K562 (cell line): ENCODE results near the gene TARM1. TPM values are rescaled to one million over a fixed set of nuclear protein-coding genes. Genes with fewer than 3 reads are reported as not detected.
A peak's percentile ranks its signal among the peaks of the same experiment; 100 is the strongest.

ENCODE experiments used
- ARNT ChIP-seq, 2 experiments: fragments of 450-650 bp; IDR thresholded peaks; 2 replicates each; pipeline ENCODE4 v1.6.1; 2016; ENCODE audit warnings: mild to moderate bottlenecking in 1 of 2
- CBX2 ChIP-seq: fragments of 200-600 bp; sonication (generic); IDR thresholded peaks from one replicate; pipeline ENCODE4 v1.6.1; 2012; ENCODE audit warnings: mild to moderate bottlenecking, low read length, inconsistent platforms; ENCODE audit not compliant: insufficient read depth, poor library complexity, severe bottlenecking
- CSDE1 ChIP-seq, 2 experiments: fragments of 450-650 bp; IDR thresholded peaks; 2 replicates each; pipeline ENCODE4 v1.6.1; 2016; ENCODE audit warnings: mild to moderate bottlenecking in 1 of 2
- EGR1 ChIP-seq: fragments of 450-650 bp; conservative IDR thresholded peaks from 2 replicates; pipeline ENCODE4 v1.6.1; 2017; ENCODE audit warnings: mild to moderate bottlenecking
- EP400 ChIP-seq: fragments of 450-650 bp; IDR thresholded peaks from 2 replicates; pipeline ENCODE4 v1.6.1; 2017; ENCODE audit warnings: antibody characterized with exemption, mild to moderate bottlenecking, moderate library complexity
- HSF4 ChIP-seq: fragments of 250-450 bp; sonication (Bioruptor Pico); IDR thresholded peaks from 2 replicates; pipeline ENCODE4 v2.1.2; 2022; ENCODE audit warnings: mild to moderate bottlenecking, moderate library complexity, borderline replicate concordance
- MED1 ChIP-seq: sonication (generic); formaldehyde crosslinking; IDR thresholded peaks from 2 replicates; pipeline ENCODE4 v1.8.1; 2023; ENCODE audit warnings: missing genetic modification reagents, borderline replicate concordance
- MEF2D ChIP-seq: conservative IDR thresholded peaks from 2 replicates; pipeline ENCODE4 v1.6.1; 2016; ENCODE audit warnings: low read depth, missing genetic modification characterization, missing compliant biosample characterization
- NCOA6 ChIP-seq: fragments of 450-650 bp; IDR thresholded peaks from 2 replicates; pipeline ENCODE4 v1.6.1; 2017; ENCODE audit warnings: mild to moderate bottlenecking
- NCOR1 ChIP-seq: fragments of 450-650 bp; IDR thresholded peaks from 2 replicates; pipeline ENCODE4 v1.6.1; 2016; ENCODE audit warnings: mild to moderate bottlenecking, moderate library complexity
- PYGO2 ChIP-seq: fragments of 450-650 bp; IDR thresholded peaks from 2 replicates; pipeline ENCODE4 v1.6.1; 2016; ENCODE audit warnings: mild to moderate bottlenecking, missing genetic modification characterization, moderate library complexity, missing compliant biosample characterization
- RAD21 ChIP-seq, 2 experiments: fragments of 250-450 bp in 1 of 2; fragments of 450-650 bp in 1 of 2; sonication (Bioruptor Pico) in 1 of 2; formaldehyde crosslinking in 1 of 2; IDR thresholded peaks in 1 of 2; conservative IDR thresholded peaks in 1 of 2; 2 replicates each; pipeline versions ENCODE4 v1.4.0 to v1.8.0; 2020 to 2022; ENCODE audit warnings: mild to moderate bottlenecking in 2 of 2, moderate library complexity in 1 of 2
- RBM14 ChIP-seq: fragments of 200-400 bp; formaldehyde crosslinking; IDR thresholded peaks from 2 replicates; pipeline ENCODE4 v1.6.1; 2018; ENCODE audit warnings: low read depth, mild to moderate bottlenecking, low read length, moderate library complexity, borderline replicate concordance; ENCODE audit not compliant: insufficient read depth
- ZNF57 ChIP-seq: fragments of 450-650 bp; formaldehyde crosslinking; IDR thresholded peaks from 2 replicates; pipeline ENCODE4 v1.4.0; 2020; ENCODE audit warnings: mild to moderate bottlenecking, moderate library complexity
- ZNF695 ChIP-seq: fragments of 450-650 bp; formaldehyde crosslinking; IDR thresholded peaks from 2 replicates; pipeline ENCODE4 v1.4.0; 2020; ENCODE audit warnings: mild to moderate bottlenecking, moderate library complexity
- ZNF696 ChIP-seq: fragments of 250-450 bp; sonication (Bioruptor Pico); conservative IDR thresholded peaks from 2 replicates; pipeline ENCODE4 v1.4.0; 2020; ENCODE audit warnings: mild to moderate bottlenecking, moderate library complexity
- ZNF707 ChIP-seq: fragments of 250-450 bp; sonication (Bioruptor Pico); conservative IDR thresholded peaks from 2 replicates; pipeline ENCODE4 v1.8.0; 2022; ENCODE audit warnings: inconsistent platforms, mild to moderate bottlenecking, moderate library complexity
- polyA plus RNA-seq, 8 experiments: library from polyadenylated mRNA; depleted of rRNA in 4 of 8; stranded (reverse) in 5 of 8; unstranded in 3 of 8; fragments of >200 nt; fragmentation: Nextera tagmentation in 2 of 8; fragmentation: Illumina TruSeq in 1 of 8; extraction: Ambion mirVana in 2 of 8; extraction: Trizol in 1 of 8; gene quantifications; 2 replicates each; pipeline versions ENCODE4 v1.2.1 to v1.2.3, GENCODE V29; 2011 to 2014; ENCODE audit warnings: inconsistent platforms in 1 of 8, missing spikeins in 1 of 8
- total RNA-seq, 7 experiments: library from RNA; depleted of rRNA in 6 of 7; stranded (reverse); fragments of >200 nt in 6 of 7; fragmentation: Illumina TruSeq in 2 of 7; extraction: Trizol in 2 of 7; gene quantifications; 2 replicates each; pipeline versions ENCODE4 v1.2.1 to v1.2.3, GENCODE V29; 2011 to 2021; ENCODE audit warnings: low replicate concordance in 1 of 7
- TF ChIP-seq, protein P1 (sequence below), 2 experiments: fragments of 450-650 bp; IDR thresholded peaks; 2 replicates each; pipeline ENCODE4 v1.6.1; 2018; ENCODE audit warnings: mild to moderate bottlenecking in 2 of 2, low read depth in 1 of 2; ENCODE audit not compliant: partially characterized antibody in 2 of 2
- TF ChIP-seq, protein P2 (sequence below), 2 experiments: IDR thresholded peaks; 2 replicates each; pipeline ENCODE4 v1.6.1; 2012; ENCODE audit warnings: improper control_type of control experiment in 2 of 2, low read depth in 2 of 2, low read length in 2 of 2, borderline replicate concordance in 1 of 2
- TF ChIP-seq, protein P3 (sequence below), 2 experiments: fragments of 450-650 bp; conservative IDR thresholded peaks; 2 replicates each; pipeline ENCODE4 v1.6.1; 2017; ENCODE audit warnings: mild to moderate bottlenecking in 2 of 2, moderate library complexity in 2 of 2

Gene TARM1
- total and polyA plus RNA-seq, 9 of the 15 experiments (the other 6 are each of a cell fraction or from before 2014, with no cell fraction given), result not detected

DNA sequence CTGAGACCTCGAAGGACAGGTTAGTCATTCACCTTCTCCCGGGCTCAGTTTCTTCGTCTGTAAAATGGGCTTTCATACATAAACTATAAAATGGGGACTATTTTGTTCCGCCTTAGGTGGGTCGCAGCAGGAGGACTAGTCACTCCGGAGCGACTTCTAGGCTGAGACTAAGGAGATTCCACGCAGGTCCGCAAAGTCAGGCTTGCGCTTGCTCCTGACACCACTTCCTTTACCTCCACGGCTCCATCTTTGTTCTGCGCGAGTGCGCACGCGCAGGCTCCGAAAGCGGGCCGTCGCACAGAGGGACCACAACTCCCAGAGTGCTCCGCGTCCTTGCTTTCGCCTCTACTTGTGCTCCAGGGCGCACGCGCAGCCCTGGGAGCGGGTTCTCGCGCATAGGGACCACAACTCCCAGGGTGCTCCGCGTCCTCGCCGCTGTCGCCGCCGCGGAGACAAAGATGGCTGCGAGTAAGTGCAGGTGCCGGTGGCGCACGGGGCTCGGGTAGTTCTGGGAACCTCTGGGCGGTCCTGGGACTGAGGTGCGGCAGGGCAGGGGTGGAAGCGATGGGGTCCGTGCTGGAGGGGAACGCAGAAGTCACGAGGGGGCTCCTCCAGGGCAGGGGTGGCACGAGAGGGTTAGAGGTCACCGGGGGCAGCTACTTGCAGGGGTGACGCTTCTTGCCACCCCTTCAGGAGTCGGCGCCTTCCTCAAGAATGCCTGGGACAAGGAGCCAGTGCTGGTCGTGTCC lies 21.4 kb upstream of the TARM1 start, which contains the start of gene NDUFA3 (continued):
- TF ChIP-seq, protein P1, sequence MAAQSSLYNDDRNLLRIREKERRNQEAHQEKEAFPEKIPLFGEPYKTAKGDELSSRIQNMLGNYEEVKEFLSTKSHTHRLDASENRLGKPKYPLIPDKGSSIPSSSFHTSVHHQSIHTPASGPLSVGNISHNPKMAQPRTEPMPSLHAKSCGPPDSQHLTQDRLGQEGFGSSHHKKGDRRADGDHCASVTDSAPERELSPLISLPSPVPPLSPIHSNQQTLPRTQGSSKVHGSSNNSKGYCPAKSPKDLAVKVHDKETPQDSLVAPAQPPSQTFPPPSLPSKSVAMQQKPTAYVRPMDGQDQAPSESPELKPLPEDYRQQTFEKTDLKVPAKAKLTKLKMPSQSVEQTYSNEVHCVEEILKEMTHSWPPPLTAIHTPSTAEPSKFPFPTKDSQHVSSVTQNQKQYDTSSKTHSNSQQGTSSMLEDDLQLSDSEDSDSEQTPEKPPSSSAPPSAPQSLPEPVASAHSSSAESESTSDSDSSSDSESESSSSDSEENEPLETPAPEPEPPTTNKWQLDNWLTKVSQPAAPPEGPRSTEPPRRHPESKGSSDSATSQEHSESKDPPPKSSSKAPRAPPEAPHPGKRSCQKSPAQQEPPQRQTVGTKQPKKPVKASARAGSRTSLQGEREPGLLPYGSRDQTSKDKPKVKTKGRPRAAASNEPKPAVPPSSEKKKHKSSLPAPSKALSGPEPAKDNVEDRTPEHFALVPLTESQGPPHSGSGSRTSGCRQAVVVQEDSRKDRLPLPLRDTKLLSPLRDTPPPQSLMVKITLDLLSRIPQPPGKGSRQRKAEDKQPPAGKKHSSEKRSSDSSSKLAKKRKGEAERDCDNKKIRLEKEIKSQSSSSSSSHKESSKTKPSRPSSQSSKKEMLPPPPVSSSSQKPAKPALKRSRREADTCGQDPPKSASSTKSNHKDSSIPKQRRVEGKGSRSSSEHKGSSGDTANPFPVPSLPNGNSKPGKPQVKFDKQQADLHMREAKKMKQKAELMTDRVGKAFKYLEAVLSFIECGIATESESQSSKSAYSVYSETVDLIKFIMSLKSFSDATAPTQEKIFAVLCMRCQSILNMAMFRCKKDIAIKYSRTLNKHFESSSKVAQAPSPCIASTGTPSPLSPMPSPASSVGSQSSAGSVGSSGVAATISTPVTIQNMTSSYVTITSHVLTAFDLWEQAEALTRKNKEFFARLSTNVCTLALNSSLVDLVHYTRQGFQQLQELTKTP (IDR thresholded peaks at IDR 0.05; ENCODE audit: low read depth in 1 of 2, partially characterized antibody in 2 of 2), result peak in 1 of 2 experiments; percentile 94
- TF ChIP-seq NCOA6 (no peak), ZNF57 (CRISPR knock-in tag) (no peak), ZNF707 (no peak), CBX2 (no peak), RAD21 (CRISPR knock-in tag; conservative IDR thresholded peaks at IDR 0.05 in 1 of 2, IDR thresholded peaks at IDR 0.05 in 1 of 2) (no peak), PYGO2 (0 out of 2 replicates have a peak, but pooled peaks have one; percentile 52), CSDE1 (IDR thresholded peaks at IDR 0.05) (no peak), ZNF696 (no peak), ARNT (IDR thresholded peaks at IDR 0.05) (peak; percentile 44 to 63; a peak in 1 of 4 replicates), RBM14 (no peak), EGR1 (no peak; the same call in 1 of the 2 replicates), ZNF695 (CRISPR knock-in tag) (no peak), MED1 (CRISPR knock-in tag) (no peak), NCOR1 (no peak), HSF4 (CRISPR knock-in tag) (no peak), MEF2D (tag) (no peak), EP400 (peak; percentile 70; the same call in 1 of the 2 replicates)
- TF ChIP-seq, protein P2, sequence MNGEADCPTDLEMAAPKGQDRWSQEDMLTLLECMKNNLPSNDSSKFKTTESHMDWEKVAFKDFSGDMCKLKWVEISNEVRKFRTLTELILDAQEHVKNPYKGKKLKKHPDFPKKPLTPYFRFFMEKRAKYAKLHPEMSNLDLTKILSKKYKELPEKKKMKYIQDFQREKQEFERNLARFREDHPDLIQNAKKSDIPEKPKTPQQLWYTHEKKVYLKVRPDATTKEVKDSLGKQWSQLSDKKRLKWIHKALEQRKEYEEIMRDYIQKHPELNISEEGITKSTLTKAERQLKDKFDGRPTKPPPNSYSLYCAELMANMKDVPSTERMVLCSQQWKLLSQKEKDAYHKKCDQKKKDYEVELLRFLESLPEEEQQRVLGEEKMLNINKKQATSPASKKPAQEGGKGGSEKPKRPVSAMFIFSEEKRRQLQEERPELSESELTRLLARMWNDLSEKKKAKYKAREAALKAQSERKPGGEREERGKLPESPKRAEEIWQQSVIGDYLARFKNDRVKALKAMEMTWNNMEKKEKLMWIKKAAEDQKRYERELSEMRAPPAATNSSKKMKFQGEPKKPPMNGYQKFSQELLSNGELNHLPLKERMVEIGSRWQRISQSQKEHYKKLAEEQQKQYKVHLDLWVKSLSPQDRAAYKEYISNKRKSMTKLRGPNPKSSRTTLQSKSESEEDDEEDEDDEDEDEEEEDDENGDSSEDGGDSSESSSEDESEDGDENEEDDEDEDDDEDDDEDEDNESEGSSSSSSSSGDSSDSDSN (IDR thresholded peaks at IDR 0.05; ENCODE audit: borderline replicate concordance in 1 of 2, low read depth in 2 of 2, low read length in 2 of 2), result no peak
- TF ChIP-seq, protein P3, sequence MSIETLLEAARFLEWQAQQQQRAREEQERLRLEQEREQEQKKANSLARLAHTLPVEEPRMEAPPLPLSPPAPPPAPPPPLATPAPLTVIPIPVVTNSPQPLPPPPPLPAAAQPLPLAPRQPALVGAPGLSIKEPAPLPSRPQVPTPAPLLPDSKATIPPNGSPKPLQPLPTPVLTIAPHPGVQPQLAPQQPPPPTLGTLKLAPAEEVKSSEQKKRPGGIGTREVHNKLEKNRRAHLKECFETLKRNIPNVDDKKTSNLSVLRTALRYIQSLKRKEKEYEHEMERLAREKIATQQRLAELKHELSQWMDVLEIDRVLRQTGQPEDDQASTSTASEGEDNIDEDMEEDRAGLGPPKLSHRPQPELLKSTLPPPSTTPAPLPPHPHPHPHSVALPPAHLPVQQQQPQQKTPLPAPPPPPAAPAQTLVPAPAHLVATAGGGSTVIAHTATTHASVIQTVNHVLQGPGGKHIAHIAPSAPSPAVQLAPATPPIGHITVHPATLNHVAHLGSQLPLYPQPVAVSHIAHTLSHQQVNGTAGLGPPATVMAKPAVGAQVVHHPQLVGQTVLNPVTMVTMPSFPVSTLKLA (conservative IDR thresholded peaks at IDR 0.05), result peak; percentile 49 to 81
